Gastrocnemius medialis (tissue), 4 donors: ENCODE data around the gene DNAJC17. TPM values are rescaled to one million over a fixed set of nuclear protein-coding genes. Genes with fewer than 3 reads are reported as not detected.

Source experiments
- ATAC-seq, 2 donors: fragments of 150-250 bp; one replicate each; pipeline ENCODE4 v1.9.1; 2016
- DNase-seq, 2 donors: peaks; one replicate each; pipeline ENCODE4 v3.0.0-alpha.2; 2019
- H3K27ac ChIP-seq, 4 donors: fragments of 200-600 bp; sonication (generic); 1 replicate in 1 of 4; 2 replicates in 3 of 4; pipeline ENCODE4 v1.5.1; 2016 to 2018; ENCODE audit warnings: mild to moderate bottlenecking in 2 of 4, moderate library complexity in 1 of 4
- H3K27me3 ChIP-seq, 3 donors: fragments of 200-600 bp; sonication (generic) in 2 of 3; 1 replicate in 1 of 3; 2 replicates in 2 of 3; pipeline versions ENCODE4 v1.5.1 to v1.6.0; 2016 to 2019; ENCODE audit warnings: mild to moderate bottlenecking in 1 of 3, moderate library complexity in 1 of 3
- H3K36me3 ChIP-seq, 2 donors: fragments of 200-600 bp; sonication (generic) in 1 of 2; one replicate each; pipeline ENCODE4 v1.5.1; 2017 to 2018
- H3K4me1 ChIP-seq, 2 donors: fragments of 200-600 bp; sonication (generic) in 1 of 2; one replicate each; pipeline ENCODE4 v1.5.1; 2016 to 2017; ENCODE audit warnings: mild to moderate bottlenecking in 2 of 2
- H3K4me3 ChIP-seq, 4 donors: fragments of 200-600 bp; sonication (generic) in 3 of 4; 1 replicate in 1 of 4; 2 replicates in 3 of 4; pipeline ENCODE4 v1.5.1; 2016 to 2019; ENCODE audit warnings: mild to moderate bottlenecking in 2 of 4
- H3K9me3 ChIP-seq, 3 donors: fragments of 200-600 bp; sonication (generic) in 2 of 3; 1 replicate in 1 of 3; 2 replicates in 2 of 3; pipeline ENCODE4 v1.5.1; 2016 to 2019
- CTCF ChIP-seq, 5 experiments: fragments of 450-650 bp in 3 of 5; fragments of 200-600 bp in 2 of 5; sonication (generic) in 2 of 5; IDR thresholded peaks in 4 of 5; conservative IDR thresholded peaks in 1 of 5; 1 replicate in 4 of 5; 2 replicates in 1 of 5; pipeline ENCODE4 v1.5.1; 2016 to 2019; ENCODE audit warnings: antibody characterized with exemption in 5 of 5, mild to moderate bottlenecking in 3 of 5, moderate library complexity in 3 of 5
- POLR2A ChIP-seq, 2 donors: fragments of 450-650 bp; IDR thresholded peaks; one replicate each; pipeline ENCODE4 v1.6.1; 2017; ENCODE audit warnings: antibody characterized with exemption in 2 of 2, mild to moderate bottlenecking in 2 of 2, moderate library complexity in 2 of 2
- in situ Hi-C, 4 donors: fragments of 200-750 bp; cut with MboI; loops; one replicate each; pipeline versions ENCODE4 v1.15.0 to v1.8.0; 2017; ENCODE audit warnings: low sequenced_read_pairs in 4 of 4
- intact Hi-C: fragments of 100-400 bp; cut with DNase I; formaldehyde crosslinking; loops from one replicate; pipeline ENCODE4 v1.15.1; 2023; ENCODE audit warnings: low total_unique reads
- total RNA-seq, 4 donors: library from RNA; depleted of rRNA; stranded (reverse); fragments of >200 nt; gene quantifications; one replicate each; pipeline versions ENCODE4 v1.1.0 to v1.2.3, GENCODE V29; 2016

Gene DNAJC17
- total RNA-seq, 4 donors from 2014 or later, result 5.3 to 25.0 (median 11.4) TPM

DNA sequence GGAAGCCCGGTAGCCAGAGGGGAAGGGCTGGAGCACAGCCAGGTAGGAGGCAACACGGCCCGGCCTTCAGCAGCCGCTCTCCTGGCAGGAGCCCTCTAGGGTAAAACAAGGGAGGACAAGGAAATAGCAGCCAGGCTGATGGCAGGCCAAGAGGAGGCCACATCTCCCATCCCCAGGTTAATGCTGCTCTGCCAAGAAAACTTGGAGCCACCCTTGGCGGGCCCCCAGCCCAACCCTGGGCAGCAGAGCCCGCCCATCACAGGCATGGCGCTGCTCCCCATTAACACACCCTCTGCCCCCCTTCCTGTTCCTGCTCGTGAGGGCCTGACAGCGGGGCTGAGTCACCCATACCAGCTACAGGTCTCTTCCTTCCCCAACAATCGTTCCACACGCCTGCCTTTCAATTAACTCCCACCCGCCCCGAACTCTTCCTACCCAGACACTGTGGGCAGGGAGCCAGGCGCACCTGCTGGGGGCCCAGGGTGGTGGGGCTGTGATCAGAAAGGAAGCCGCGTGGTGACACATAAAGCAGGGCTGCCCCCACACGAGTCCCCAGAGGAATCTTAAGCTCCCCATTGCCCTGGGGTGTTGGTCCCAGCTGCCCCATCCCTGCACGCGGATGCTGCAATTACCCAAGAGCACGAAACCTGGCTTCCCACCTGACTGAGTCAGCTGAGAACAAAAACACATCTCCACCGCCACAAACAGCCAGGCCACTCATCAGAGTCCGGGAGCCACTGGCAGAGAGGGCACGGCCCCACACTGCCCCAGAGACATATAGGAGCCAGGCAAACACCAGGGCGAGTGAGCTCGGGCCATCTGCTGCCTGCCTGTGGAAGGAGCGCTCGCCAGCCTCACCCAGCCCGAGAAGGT is 37.8 kb downstream of the DNAJC17 start, which contains the start of gene C15orf62:
Gene C15orf62 (plus strand): TSS at position 707 of the 873 bp plus-strand sequence. CDS start 516 bp downstream, outside the sequence.
- intact Hi-C loops, result loop anchor here (10.0 kb wide), 1 partner anchor 345 kb away; the partner anchor contains the start of gene INO80
- no peak for DNase-seq
- ATAC-seq, result no peak
- TF ChIP-seq CTCF (IDR thresholded peaks at IDR 0.05 in 4 of 5, conservative IDR thresholded peaks at IDR 0.05 in 1 of 5), result no peak
- TF ChIP-seq POLR2A (IDR thresholded peaks at IDR 0.05), result no peak
- no peak within 1 kb of the TSS for H3K4me3 ChIP-seq
- in situ Hi-C loops, result no loop called here
- H3K36me3 ChIP-seq, result peaks cover 0 to 35% of the 10 kb centered on the region in 2 donors
- H3K27ac ChIP-seq, result peak within 1 kb of the TSS in 3 of 4 donors; percentile 22 to 47 (median 31)
- H3K27me3 ChIP-seq, result no peaks in the 10 kb centered on the region
- H3K4me1 ChIP-seq, result peaks cover 7 to 12% of the 10 kb centered on the region in 2 donors
- no peaks in the 10 kb centered on the region for H3K9me3 ChIP-seq

DNA sequence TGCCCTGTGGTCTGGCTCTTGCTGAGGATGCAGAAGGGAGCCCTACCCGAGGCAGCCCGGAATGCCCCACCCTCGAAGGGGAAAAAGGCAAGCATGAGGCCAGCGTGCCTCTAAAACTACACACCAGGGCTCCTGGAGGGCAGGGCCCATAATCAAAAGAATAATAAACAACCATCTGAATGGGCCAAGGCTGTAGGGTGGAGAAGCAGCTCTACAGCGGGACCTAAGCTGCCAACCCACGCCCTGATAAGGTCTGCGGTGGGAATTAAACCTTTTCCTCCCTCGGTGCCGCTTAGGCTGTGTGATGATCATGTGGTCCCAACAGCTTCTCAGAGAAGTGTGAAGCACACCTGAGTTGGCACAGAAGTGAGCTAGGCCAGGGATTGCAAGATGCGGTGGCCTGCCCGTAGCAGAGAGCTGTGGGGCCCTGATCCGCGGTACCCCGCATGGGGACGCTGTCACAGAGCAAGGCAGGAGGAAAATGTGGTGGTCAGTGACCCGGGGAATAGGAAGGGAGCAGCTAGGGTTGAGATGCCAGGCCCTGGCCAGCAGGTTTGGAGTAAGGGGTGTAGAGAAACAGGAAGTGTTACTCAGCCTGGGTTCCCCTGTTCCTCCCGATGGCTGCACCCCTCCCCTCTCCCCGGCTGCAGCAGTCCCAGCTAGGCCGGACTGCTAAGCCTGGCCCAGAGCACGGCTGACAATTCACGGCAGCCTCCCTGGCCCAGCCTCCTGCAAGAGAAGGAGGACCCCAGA is 38.6 kb downstream of the DNAJC17 start:
- Histone ChIP-seq H3K9me3 (no peaks in the 10 kb centered on the region), H3K27me3 (no peaks in the 10 kb centered on the region), H3K27ac (peak overlapping the region in 1 of 4 donors; percentile 47), H3K4me1 (peaks cover 14 to 17% of the 10 kb centered on the region in 2 donors), H3K36me3 (peaks cover 0 to 27% of the 10 kb centered on the region in 2 donors), H3K4me3 (no peak overlapping the region)
- in situ Hi-C loops (no loop called here), intact Hi-C loops (loop anchor here (10.0 kb wide), 1 partner anchor 346 kb away; the partner anchor contains the start of gene INO80)
- DNase-seq (no peak), ATAC-seq (no peak)
- TF ChIP-seq POLR2A (IDR thresholded peaks at IDR 0.05) (no peak), CTCF (IDR thresholded peaks at IDR 0.05 in 4 of 5, conservative IDR thresholded peaks at IDR 0.05 in 1 of 5) (no peak)

DNA sequence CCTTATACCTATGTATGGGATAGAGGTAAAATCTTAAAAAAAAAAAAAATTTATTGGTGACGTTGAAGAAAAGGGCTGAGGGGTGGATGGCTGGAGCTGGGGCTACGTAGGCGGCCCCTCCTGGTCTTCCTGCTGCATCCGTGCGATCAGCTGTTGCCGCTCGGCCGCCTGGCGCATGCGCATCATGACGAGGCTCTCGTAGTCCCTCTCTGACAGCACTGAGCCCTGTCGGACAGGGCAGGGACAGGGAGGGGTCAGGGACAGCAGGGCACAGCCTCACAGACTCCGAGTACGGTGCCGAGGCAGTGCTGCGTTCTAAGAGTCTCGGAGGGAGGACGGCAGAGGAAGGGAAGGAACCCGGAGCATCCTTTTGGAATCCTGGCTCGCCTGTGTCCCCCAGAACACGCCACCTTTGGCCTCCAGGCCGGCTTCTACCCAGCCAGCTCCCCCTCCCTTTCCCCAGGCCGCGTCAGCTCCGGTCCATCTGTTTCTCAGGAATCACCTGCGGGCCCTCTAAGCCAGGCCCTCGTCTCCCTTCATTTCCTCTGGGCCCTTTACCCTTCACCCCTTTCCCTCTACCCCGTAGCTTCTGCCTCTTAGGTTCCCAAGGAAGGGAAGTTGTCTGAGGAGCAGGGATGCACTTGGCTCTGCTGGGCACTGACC is 39.3 kb downstream of the DNAJC17 start:
- H3K4me3 ChIP-seq, result no peak overlapping the region
- DNase-seq (no peak), ATAC-seq (no peak)
- no peak overlapping the region for H3K27ac ChIP-seq
- peaks cover 0 to 19% of the 10 kb centered on the region in 2 donors for H3K36me3 ChIP-seq
- intact Hi-C loops (loop anchor here (10.0 kb wide), 1 partner anchor 347 kb away; the partner anchor contains the start of gene INO80), in situ Hi-C loops (no loop called here)
- no peaks in the 10 kb centered on the region for H3K27me3 ChIP-seq
- TF ChIP-seq CTCF (IDR thresholded peaks at IDR 0.05 in 4 of 5, conservative IDR thresholded peaks at IDR 0.05 in 1 of 5) (no peak), POLR2A (IDR thresholded peaks at IDR 0.05) (no peak)
- H3K9me3 ChIP-seq, result no peaks in the 10 kb centered on the region
- peaks cover 21 to 24% of the 10 kb centered on the region in 2 donors for H3K4me1 ChIP-seq
